NCI-H1417 treated with DMSO at 0.1 percent for 48 hours (cell line): ENCODE data around the gene SLC18A2.
"Not testable (repeated sequence)": the region's sequence is repeated elsewhere in the genome, so short reads cannot be mapped to it uniquely, and the experiment has no call there.

Experiments used
- DNase-seq: peaks from one replicate; lab custom pipeline; 2025; lab: John Stamatoyannopoulos, UW

The SLC18A2 gene

GRCh38 chr10:117262903-117263293 lies 22.0 kb downstream of the SLC18A2 start:
- DNase-seq, result no peak

- peak; percentile 29 for DNase-seq
Observed at GRCh38 chr10:117264782-117265181, 23.9 kb downstream of the SLC18A2 start.

GRCh38 chr10:117266400-117266799 lies 25.5 kb downstream of the SLC18A2 start:
- DNase-seq, result no peak

- no peak for DNase-seq
Observed at GRCh38 chr10:117266812-117267211, 25.9 kb downstream of the SLC18A2 start.

GRCh38 chr10:117268258-117268657 lies 27.3 kb downstream of the SLC18A2 start:
- no peak for DNase-seq

- DNase-seq, result no peak
Observed at GRCh38 chr10:117268907-117269306, 28.0 kb downstream of the SLC18A2 start.

GRCh38 chr10:117271427-117271826 lies 30.5 kb downstream of the SLC18A2 start:
- no peak for DNase-seq

GRCh38 chr10:117272195-117273076 lies 31.5 kb downstream of the SLC18A2 start:
- DNase-seq, result no peak

- DNase-seq, result no peak
Observed at GRCh38 chr10:117273980-117274379, 33.1 kb downstream of the SLC18A2 start.

- DNase-seq, result no peak
Observed at GRCh38 chr10:117274509-117274908, 33.6 kb downstream of the SLC18A2 start.

- DNase-seq, result no peak
Observed at GRCh38 chr10:117275121-117275520, 34.2 kb downstream of the SLC18A2 start.

GRCh38 chr10:117277675-117278074 lies 36.8 kb downstream of the SLC18A2 start:
- DNase-seq, result no peak

- DNase-seq, result no peak
Observed at GRCh38 chr10:117284716-117285494, 44.0 kb downstream of the SLC18A2 start.

GRCh38 chr10:117290872-117291271 lies 50.0 kb downstream of the SLC18A2 start:
- DNase-seq, result not testable (repeated sequence)

- no peak for DNase-seq
Observed at GRCh38 chr10:117294039-117294645, 53.2 kb downstream of the SLC18A2 start.

- DNase-seq, result no peak
Observed at GRCh38 chr10:117294735-117295134, 53.8 kb downstream of the SLC18A2 start.

GRCh38 chr10:117298219-117298618 lies 57.3 kb downstream of the SLC18A2 start:
- DNase-seq, result no peak

GRCh38 chr10:117299435-117299834 lies 58.5 kb downstream of the SLC18A2 start:
- no peak for DNase-seq

GRCh38 chr10:117300671-117301070 lies 59.8 kb downstream of the SLC18A2 start:
- DNase-seq, result no peak

- DNase-seq, result not testable (repeated sequence)
Observed at GRCh38 chr10:117303451-117303850, 62.5 kb downstream of the SLC18A2 start.

GRCh38 chr10:117306674-117307073 lies 65.8 kb downstream of the SLC18A2 start:
- DNase-seq, result no peak

GRCh38 chr10:117311261-117311660 lies 70.3 kb downstream of the SLC18A2 start:
- no peak for DNase-seq

GRCh38 chr10:117312430-117312829 lies 71.5 kb downstream of the SLC18A2 start:
- DNase-seq, result no peak
